ENCODE data around the gene RUNX1.

The RUNX1 gene

DNA sequence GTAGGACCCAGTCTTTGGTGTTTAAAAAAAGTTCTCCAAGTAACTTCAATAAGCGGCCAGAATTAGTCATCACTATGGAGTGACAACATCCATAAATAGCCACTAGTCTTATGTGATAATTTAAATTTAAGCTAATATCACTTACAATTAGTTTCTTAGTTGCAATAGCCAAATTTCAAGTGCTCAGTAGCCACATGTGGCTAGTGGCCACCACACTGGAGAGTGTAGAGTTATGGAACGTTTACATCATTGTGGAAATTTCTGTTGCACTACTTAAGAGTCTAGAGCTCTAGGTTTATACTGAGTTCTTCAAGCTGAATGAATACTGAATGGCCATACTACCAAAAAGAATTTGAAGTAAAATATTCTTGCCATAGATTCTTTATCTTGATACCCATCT lies 121.1 kb downstream of the RUNX1 start:
- in situ Hi-C loops (cut with MboI; ENCODE audit: low sequenced_read_pairs): no loop called here

- in situ Hi-C loops (cut with MboI; ENCODE audit: low sequenced_read_pairs): no loop called here
Measured at GRCh38 chr21:34926803-34927467, 122.2 kb downstream of the RUNX1 start.

DNA sequence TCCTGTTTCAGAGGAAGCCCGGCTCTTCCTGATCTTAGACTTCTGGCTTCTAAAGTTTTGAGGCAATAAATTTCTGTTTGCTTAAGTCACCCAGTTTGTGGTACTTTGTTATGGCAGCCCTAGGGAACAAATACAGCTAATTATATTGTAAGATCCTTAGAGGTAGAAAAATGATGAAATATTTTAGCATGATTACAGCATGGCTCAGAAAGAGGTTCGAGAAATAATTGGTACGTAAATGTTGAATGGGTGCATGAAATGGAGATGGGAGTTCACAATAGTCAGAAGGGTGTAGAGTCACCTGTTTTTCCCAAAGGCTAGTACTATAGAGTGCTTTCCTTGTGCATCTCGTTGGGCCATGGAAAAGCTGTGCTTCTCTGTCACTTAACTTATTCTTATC lies 123.5 kb downstream of the RUNX1 start:
- in situ Hi-C loops (cut with MboI; ENCODE audit: low sequenced_read_pairs): no loop called here

- in situ Hi-C loops (cut with MboI; ENCODE audit: low sequenced_read_pairs): no loop called here
Measured at GRCh38 chr21:34924771-34925419, 124.2 kb downstream of the RUNX1 start.

- in situ Hi-C loops (cut with MboI; ENCODE audit: low sequenced_read_pairs): no loop called here
Measured at GRCh38 chr21:34924194-34924593, 124.9 kb downstream of the RUNX1 start.

DNA sequence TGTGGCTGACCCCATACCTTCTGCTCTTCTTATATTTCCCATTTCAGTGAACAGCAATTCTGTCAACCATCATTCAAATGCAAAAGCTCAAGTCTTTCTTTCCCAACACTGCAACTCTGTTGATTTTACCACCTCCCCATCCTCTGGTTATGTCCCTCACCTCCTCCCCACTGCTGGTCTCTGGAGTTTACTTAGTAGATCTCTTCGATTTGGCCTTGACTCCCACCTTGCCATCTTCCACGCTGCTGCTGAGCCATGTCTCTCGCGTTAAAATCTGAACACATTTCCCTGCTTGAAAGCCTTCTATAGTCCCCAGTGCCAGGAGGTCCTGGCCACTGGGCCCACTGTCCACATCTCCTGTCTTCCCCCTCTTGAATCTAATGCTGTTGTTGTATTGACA lies 125.5 kb downstream of the RUNX1 start:
- in situ Hi-C loops (cut with MboI; ENCODE audit: low sequenced_read_pairs): no loop called here

GRCh38 chr21:34923202-34923601 lies 125.9 kb downstream of the RUNX1 start:
- in situ Hi-C loops (cut with MboI; ENCODE audit: low sequenced_read_pairs): no loop called here

DNA sequence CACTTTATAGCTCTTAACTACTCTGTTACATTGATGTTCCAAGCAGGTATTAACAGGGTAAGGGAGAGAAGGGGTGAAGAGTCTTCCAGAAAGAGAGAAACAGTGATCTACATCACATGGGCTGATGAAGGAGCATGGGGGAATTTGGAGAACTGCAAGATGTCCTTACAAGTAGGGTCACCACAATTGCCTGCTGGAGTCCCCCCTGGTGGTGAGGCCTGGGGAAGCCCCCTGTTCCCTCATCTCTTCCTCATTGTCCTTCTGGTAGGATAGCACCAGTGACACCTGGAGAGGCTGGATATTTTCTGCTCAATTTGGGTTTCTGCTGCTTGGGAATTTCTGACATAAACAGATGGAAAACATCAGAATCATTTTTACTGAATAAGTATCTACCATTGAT lies 126.6 kb downstream of the RUNX1 start:
- in situ Hi-C loops (cut with MboI; ENCODE audit: low sequenced_read_pairs): no loop called here

DNA sequence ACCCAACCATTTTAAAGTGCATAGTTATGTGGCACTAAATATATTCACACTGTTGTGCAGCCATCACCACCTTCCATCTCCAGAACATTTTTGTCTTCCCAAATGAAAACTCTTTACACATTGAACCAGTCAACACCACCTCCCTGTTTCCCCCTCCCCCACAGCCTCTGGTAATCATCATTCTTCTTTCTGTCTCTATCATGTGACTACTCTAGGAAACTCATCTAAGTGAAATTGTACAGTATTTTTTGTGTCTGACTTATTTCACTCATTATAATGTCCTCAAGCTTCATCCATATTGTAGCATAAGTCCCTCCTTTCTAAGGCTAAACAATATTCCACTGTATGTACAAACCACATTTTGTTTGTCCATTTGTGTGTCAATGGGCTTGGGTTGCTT lies 128.0 kb downstream of the RUNX1 start:
- in situ Hi-C loops (cut with MboI; ENCODE audit: low sequenced_read_pairs): no loop called here

- in situ Hi-C loops (cut with MboI; ENCODE audit: low sequenced_read_pairs): no loop called here
Measured at GRCh38 chr21:34919406-34919805, 129.7 kb downstream of the RUNX1 start.

- in situ Hi-C loops (cut with MboI; ENCODE audit: low sequenced_read_pairs): no loop called here
Measured at GRCh38 chr21:34916446-34916845, 132.7 kb downstream of the RUNX1 start.

GRCh38 chr21:34915364-34915841 lies 133.7 kb downstream of the RUNX1 start:
- in situ Hi-C loops (cut with MboI; ENCODE audit: low sequenced_read_pairs): no loop called here

- in situ Hi-C loops (cut with MboI; ENCODE audit: low sequenced_read_pairs): no loop called here
Measured at GRCh38 chr21:34914239-34914638, 134.9 kb downstream of the RUNX1 start.

GRCh38 chr21:34913811-34914210 lies 135.3 kb downstream of the RUNX1 start:
- in situ Hi-C loops (cut with MboI; ENCODE audit: low sequenced_read_pairs): no loop called here

DNA sequence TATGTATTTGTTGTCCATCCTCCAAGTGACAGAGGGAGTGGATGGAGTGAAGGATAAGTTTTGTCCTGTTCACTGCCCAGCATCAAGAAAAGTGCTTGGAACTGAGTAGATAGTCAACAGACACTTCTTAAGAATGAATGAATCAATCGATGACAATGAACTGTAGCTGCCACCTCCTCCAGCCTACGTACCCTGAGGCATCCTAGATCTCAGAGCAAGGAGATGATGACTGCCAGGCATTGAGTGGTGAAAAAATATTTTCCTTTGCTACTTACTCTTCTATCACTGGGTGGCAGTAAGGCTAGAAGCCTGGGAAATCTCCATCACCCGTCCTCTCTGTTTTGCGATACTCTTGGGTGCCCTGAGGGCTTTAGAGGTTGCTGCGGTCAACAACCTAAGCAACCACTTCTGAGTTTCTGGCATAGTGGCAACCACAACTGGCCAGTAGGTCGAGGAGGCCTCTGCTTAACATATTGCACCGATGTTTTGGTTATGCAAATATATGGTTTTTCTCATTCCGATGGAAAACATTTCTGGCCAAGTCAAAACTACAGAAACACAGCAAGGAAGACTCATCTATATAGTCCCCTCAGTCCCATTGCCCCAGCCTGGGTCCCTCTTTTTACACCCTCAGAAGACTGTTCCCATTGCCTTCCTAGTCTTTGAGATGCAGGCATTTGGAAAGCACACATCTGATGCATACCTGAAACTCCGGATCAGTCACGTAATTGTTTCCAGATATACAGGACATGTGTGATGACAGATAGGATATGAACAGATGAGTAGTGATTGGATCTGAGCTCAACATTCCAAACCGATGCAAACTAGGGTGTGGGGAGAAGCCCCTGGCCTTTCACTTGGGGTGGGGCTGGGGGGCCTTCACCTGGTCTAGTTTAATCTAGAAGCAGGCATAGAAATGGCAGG lies 136.8 kb downstream of the RUNX1 start:
- in situ Hi-C loops (cut with MboI; ENCODE audit: low sequenced_read_pairs): no loop called here

DNA sequence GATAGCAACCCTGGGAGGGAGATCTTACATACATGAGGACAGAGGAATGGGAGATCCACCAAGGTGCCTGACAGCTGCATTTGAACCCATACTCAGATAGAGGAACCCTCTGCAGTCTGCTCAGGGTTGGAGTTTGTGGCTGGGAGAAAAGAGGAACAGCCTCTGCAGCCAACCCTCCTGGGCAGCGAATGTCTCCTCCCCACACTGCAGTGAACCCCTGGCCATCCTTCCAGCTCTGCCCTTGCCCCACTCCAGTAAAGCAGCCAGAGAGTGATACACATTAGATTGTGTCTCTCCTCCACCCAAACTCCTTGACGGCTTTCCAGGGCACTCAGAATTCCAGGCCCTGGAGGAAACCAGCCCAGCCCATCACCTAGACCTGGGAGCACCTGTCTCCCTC lies 137.7 kb downstream of the RUNX1 start:
- in situ Hi-C loops (cut with MboI; ENCODE audit: low sequenced_read_pairs): no loop called here

GRCh38 chr21:34910396-34910795 lies 138.7 kb downstream of the RUNX1 start:
- in situ Hi-C loops (cut with MboI; ENCODE audit: low sequenced_read_pairs): no loop called here

DNA sequence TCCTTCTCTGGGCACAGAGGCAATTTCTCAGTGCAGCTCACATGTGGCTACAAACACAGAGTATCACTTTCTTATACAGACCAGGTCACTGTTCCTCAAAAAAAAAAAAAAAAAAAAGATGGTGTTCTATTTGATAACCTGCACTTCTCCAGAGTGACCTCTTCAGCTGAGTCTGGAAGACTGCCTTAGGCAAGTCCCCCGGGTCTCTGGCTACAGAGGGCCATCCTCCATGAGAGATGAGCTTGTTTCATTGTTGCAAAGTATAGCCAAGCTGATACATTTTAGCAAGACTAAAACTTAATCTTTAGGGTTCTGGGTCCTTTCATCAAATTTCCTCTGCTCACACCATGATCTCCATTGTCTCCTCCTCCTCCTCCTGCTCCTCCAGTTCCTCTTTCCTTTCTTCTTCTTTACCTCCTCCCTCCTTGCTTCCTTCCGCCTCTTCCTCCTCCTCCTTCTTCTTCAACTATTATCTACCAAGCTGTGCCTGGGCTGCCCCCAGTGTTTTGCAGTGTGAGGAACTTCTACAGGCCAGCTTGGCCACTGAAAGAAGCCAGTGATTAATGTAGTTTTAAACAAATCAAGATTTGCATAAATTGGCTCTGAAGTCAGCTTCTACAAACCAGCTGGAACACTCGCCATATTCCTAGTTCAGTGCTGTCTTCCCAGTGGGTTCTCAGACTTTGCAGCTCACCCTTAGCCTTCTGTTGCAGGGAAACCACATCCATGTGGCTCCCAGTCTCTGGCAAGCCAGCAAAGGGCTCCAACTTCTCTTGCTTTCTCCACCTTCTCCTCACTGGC lies 139.4 kb downstream of the RUNX1 start:
- in situ Hi-C loops (cut with MboI; ENCODE audit: low sequenced_read_pairs): no loop called here

DNA sequence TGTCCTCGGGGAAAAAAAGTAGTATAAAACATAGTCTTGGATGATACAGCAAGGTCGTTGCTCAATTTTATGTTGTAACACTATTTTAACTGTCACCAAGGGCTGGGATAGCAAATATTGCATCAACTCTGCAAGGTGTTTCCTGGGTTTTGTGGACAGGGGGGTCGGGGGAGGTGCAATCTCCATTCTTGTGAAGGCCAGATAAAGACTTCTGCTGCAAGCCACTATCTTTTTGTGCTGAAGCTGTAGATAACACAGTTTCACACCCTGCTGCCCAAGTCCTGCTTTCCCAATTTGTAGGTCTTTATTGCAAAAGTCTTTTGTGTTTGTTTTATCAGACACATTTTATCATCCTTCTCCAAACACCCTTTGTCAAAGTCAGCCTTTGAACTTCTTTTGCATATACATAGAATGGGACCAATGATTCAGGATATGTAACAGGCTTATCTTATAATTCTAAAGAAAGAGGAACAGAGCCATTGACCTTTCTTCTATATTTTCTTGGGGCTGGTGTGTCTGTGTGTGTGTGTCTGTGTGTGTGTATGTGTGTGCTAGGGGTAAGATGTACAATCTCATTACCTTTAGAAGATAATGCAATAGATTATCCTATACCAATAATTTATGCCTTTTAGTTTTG lies 140.6 kb downstream of the RUNX1 start:
- in situ Hi-C loops (cut with MboI; ENCODE audit: low sequenced_read_pairs): no loop called here
